NOMO-1 treated with DMSO at 0.1 percent for 48 hours (cell line): ENCODE measurements around the gene ZNF594.
"Not testable (repeated sequence)": the region's sequence is repeated elsewhere in the genome, so short reads cannot be mapped to it uniquely, and the experiment has no call there.

ENCODE experiments used
- DNase-seq: peaks from one replicate; lab custom pipeline; 2025; ENCODE audit not compliant: unreplicated experiment; lab: John Stamatoyannopoulos, UW

ZNF594 gene

GRCh38 chr17:5137511-5138197, 54.0 kb downstream of the ZNF594 start:
- not testable (repeated sequence) for DNase-seq

- DNase-seq: not testable (repeated sequence)
Measured at GRCh38 chr17:5136580-5137412, 54.9 kb downstream of the ZNF594 start.

GRCh38 chr17:5135726-5136579, 55.7 kb downstream of the ZNF594 start:
- DNase-seq: no peak

GRCh38 chr17:5135131-5135712, 56.4 kb downstream of the ZNF594 start:
- DNase-seq: not testable (repeated sequence)

GRCh38 chr17:5134571-5134970, 57.1 kb downstream of the ZNF594 start:
- not testable (repeated sequence) for DNase-seq

GRCh38 chr17:5133961-5134360, 57.7 kb downstream of the ZNF594 start:
- DNase-seq: not testable (repeated sequence)

- DNase-seq: no peak
Measured at GRCh38 chr17:5133311-5133710, 58.4 kb downstream of the ZNF594 start.

GRCh38 chr17:5132503-5133225, 59.0 kb downstream of the ZNF594 start:
- DNase-seq: not testable (repeated sequence)

GRCh38 chr17:5131799-5132502, 59.7 kb downstream of the ZNF594 start:
- DNase-seq: not testable (repeated sequence)

- no peak for DNase-seq
Measured at GRCh38 chr17:5131146-5131715, 60.4 kb downstream of the ZNF594 start.

- not testable (repeated sequence) for DNase-seq
Measured at GRCh38 chr17:5130687-5131086, 61.0 kb downstream of the ZNF594 start.

- DNase-seq: not testable (repeated sequence)
Measured at GRCh38 chr17:5130261-5130660, 61.4 kb downstream of the ZNF594 start.

- not testable (repeated sequence) for DNase-seq
Measured at GRCh38 chr17:5129770-5130169, 61.9 kb downstream of the ZNF594 start.
